OCI-LY7 (cell line): Measurements from ENCODE around the gene COX19. TPM values are rescaled to one million over a fixed set of nuclear protein-coding genes. Genes with fewer than 3 reads are reported as not detected.

Experiments used
- BruUV-seq: library from RNA; stranded (reverse); fragments of 400-500 nt; replicated peaks from 2 replicates; lab custom pipeline; 2021; lab: Mats Ljungman, UMichigan
- CTCF ChIA-PET: fragments of 300-600 bp; sonication (Branson Sonifier 250); formaldehyde crosslinking; loops from one replicate; lab custom pipeline; 2022; ENCODE audit warnings: antibody characterized with exemption; ENCODE audit not compliant: unreplicated experiment; lab: Charles Lee
- POLR2A ChIA-PET: fragments of 300-600 bp; sonication (Branson Sonifier 250); formaldehyde crosslinking; loops from one replicate; lab custom pipeline; 2022; ENCODE audit warnings: antibody characterized with exemption; lab: Charles Lee
- DNase-seq: peaks from one replicate; pipeline ENCODE4 v3.0.0-alpha.2; 2015; ENCODE audit warnings: low spot score
- H2AFZ ChIP-seq: fragments of 200-600 bp; sonication (generic), shearing (Covaris generic); 2 replicates; pipeline ENCODE4 v1.6.1; 2014; ENCODE audit warnings: mild to moderate bottlenecking, antibody characterized with exemption, low read length, moderate library complexity
- H3K27ac ChIP-seq: fragments of 200-600 bp; sonication (generic); 2 replicates; pipeline ENCODE4 v1.5.1; 2014; ENCODE audit warnings: mixed run types, low read depth, mild to moderate bottlenecking, moderate library complexity, low read length, inconsistent platforms; ENCODE audit not compliant: poor library complexity, severe bottlenecking
- H3K36me3 ChIP-seq: fragments of 200-600 bp; sonication (generic); 2 replicates; pipeline ENCODE4 v1.6.1; 2014; ENCODE audit warnings: mild to moderate bottlenecking, antibody characterized with exemption, low read length, moderate library complexity, mixed read lengths; ENCODE audit not compliant: insufficient read depth
- H3K4me1 ChIP-seq: fragments of 200-600 bp; sonication (generic); 2 replicates; pipeline ENCODE4 v1.5.1; 2014; ENCODE audit warnings: mild to moderate bottlenecking, low read length; ENCODE audit not compliant: insufficient read depth, poor library complexity, severe bottlenecking
- H3K4me2 ChIP-seq: fragments of 200-600 bp; sonication (generic); 2 replicates; pipeline ENCODE4 v1.6.1; 2014; ENCODE audit warnings: mild to moderate bottlenecking, low read length
- H3K4me3 ChIP-seq: fragments of 200-600 bp; sonication (generic); 2 replicates; pipeline ENCODE4 v1.5.1; 2014; ENCODE audit warnings: mild to moderate bottlenecking, low read depth, low read length; ENCODE audit not compliant: poor library complexity, severe bottlenecking
- H3K79me2 ChIP-seq: fragments of 200-600 bp; sonication (generic); 2 replicates; pipeline ENCODE4 v1.6.1; 2016; ENCODE audit warnings: low read depth, mild to moderate bottlenecking, low read length, moderate library complexity, mixed read lengths; ENCODE audit not compliant: insufficient read depth
- H3K9me2 ChIP-seq: fragments of 200-600 bp; sonication (generic); 2 replicates; pipeline ENCODE4 v1.6.1; 2016; ENCODE audit warnings: mild to moderate bottlenecking, low read length, mixed read lengths; ENCODE audit not compliant: insufficient read depth
- H3K9me3 ChIP-seq: fragments of 200-600 bp; sonication (generic); 2 replicates; pipeline ENCODE4 v1.6.1; 2014; ENCODE audit warnings: mild to moderate bottlenecking, mixed run types, low read length, mixed read lengths
- H4K20me1 ChIP-seq: fragments of 200-600 bp; sonication (generic); 2 replicates; pipeline ENCODE4 v1.6.1; 2014; ENCODE audit warnings: mild to moderate bottlenecking, antibody characterized with exemption, low read length, moderate library complexity, mixed read lengths; ENCODE audit not compliant: insufficient read depth
- CTCF ChIP-seq: fragments of 200-600 bp; sonication (generic); conservative IDR thresholded peaks from 2 replicates; pipeline ENCODE4 v1.5.1; 2014; ENCODE audit warnings: mild to moderate bottlenecking, antibody characterized with exemption, low read length, moderate library complexity, mixed read lengths
- EZH2phosphoT487 ChIP-seq: fragments of 200-600 bp; sonication (generic); IDR thresholded peaks from 2 replicates; pipeline ENCODE4 v1.6.1; 2018; ENCODE audit warnings: low read depth, borderline replicate concordance, mild to moderate bottlenecking, mixed run types, antibody characterized with exemption, low read length, moderate library complexity, mixed read lengths
- intact Hi-C: fragments of 100-400 bp; cut with micrococcal nuclease; formaldehyde crosslinking; loops from one replicate; pipeline ENCODE4 v1.10.0; 2022; ENCODE audit not compliant: unreplicated experiment
- total RNA-seq, 2 experiments: library from RNA; depleted of rRNA in 1 of 2; stranded (reverse); fragments of >200 nt in 1 of 2; shearing (Covaris generic) in 1 of 2; gene quantifications; 2 replicates each; pipeline ENCODE4 v1.2.3, GENCODE V29; 2014 to 2022

COX19 gene
- total RNA-seq, 2 experiments from 2014 or later = 23.2 to 43.1 TPM

- BruUV-seq = no TSS peak
- Histone ChIP-seq H3K4me1 (peaks cover 24% of the 10 kb centered on the region), H3K4me3 (no peak overlapping the region), H4K20me1 (no peaks in the 10 kb centered on the region), H3K79me2 (no peaks in the 10 kb centered on the region), H3K36me3 (no peaks in the 10 kb centered on the region), H3K9me3 (no peaks in the 10 kb centered on the region), H3K4me2 (no peak overlapping the region), H3K27ac (no peak overlapping the region), H3K9me2 (no peaks in the 10 kb centered on the region), H2AFZ (no peak overlapping the region)
- no peak for DNase-seq
- ChIA-PET CTCF (no interaction called here), POLR2A (no interaction called here)
- no peak for TF ChIP-seq EZH2phosphoT487
- no peak for TF ChIP-seq CTCF
- intact Hi-C loops = no loop called here
These were observed 56.3 kb downstream of the COX19 start for GRCh38 chr7:919114-919442.

DNA sequence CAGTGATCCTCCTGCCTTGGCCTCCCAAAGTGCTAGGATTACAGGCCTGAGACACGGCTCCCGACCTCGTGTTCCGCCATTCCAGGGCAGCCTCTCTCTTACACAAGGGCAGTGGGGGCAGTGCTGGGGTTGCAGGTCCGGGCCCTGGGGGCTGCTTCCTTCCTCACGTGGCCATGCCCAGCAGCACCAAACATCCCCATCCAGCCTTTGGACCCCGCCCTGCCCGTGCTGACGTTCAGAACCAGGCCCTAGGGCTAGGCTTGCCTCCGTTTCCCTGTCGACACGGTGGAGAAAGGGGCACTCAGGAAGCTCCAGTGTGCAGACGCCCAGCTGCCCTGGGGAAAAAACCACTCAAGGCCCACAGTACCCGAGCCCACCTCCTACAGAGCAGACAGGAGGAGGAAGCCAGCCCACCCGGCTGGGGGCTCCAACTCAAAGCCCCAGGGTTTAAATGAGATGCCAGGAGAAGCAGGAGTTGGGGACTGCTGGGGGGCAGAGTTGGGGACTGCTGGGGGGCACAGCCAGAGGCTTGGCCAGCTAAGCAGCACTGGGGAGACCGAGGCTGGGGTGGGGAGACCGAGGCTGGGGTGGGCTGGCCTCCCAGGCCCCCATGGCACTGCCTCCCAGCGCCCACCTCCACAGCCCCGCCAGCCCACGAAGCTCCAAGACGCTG lies 56.8 kb downstream of the COX19 start:
- H3K79me2 ChIP-seq = no peaks in the 10 kb centered on the region
- no peak overlapping the region for H3K4me2 ChIP-seq
- no peak overlapping the region for H3K4me3 ChIP-seq
- DNase-seq = no peak
- no peaks in the 10 kb centered on the region for H3K36me3 ChIP-seq
- ChIA-PET CTCF (no interaction called here), POLR2A (no interaction called here)
- BruUV-seq = no TSS peak
- H2AFZ ChIP-seq = no peak overlapping the region
- intact Hi-C loops = no loop called here
- peaks cover 19% of the 10 kb centered on the region for H3K4me1 ChIP-seq
- no peaks in the 10 kb centered on the region for H3K9me3 ChIP-seq
- no peaks in the 10 kb centered on the region for H4K20me1 ChIP-seq
- no peaks in the 10 kb centered on the region for H3K9me2 ChIP-seq
- no peak overlapping the region for H3K27ac ChIP-seq
- no peak for TF ChIP-seq EZH2phosphoT487

- H3K4me2 ChIP-seq = no peak overlapping the region
- H3K27ac ChIP-seq = no peak overlapping the region
- no peaks in the 10 kb centered on the region for H3K9me2 ChIP-seq
- no peak overlapping the region for H2AFZ ChIP-seq
- H3K4me3 ChIP-seq = no peak overlapping the region
- ChIA-PET CTCF (no interaction called here), POLR2A (no interaction called here)
- H3K36me3 ChIP-seq = no peaks in the 10 kb centered on the region
- TF ChIP-seq EZH2phosphoT487 (no peak), CTCF (no peak)
- H3K4me1 ChIP-seq = peaks cover 14% of the 10 kb centered on the region
- intact Hi-C loops = no loop called here
- H3K79me2 ChIP-seq = no peaks in the 10 kb centered on the region
- H3K9me3 ChIP-seq = no peaks in the 10 kb centered on the region
- no peaks in the 10 kb centered on the region for H4K20me1 ChIP-seq
- DNase-seq = no peak
- no TSS peak for BruUV-seq
These were observed 57.3 kb downstream of the COX19 start for GRCh38 chr7:918118-918425.
